NCI-H2081 treated with DMSO at 0.1 percent for 48 hours (cell line): ENCODE results near the gene CCDC141.

Source experiments
- DNase-seq: peaks from one replicate; lab custom pipeline; 2025; lab: John Stamatoyannopoulos, UW

The CCDC141 gene

DNA sequence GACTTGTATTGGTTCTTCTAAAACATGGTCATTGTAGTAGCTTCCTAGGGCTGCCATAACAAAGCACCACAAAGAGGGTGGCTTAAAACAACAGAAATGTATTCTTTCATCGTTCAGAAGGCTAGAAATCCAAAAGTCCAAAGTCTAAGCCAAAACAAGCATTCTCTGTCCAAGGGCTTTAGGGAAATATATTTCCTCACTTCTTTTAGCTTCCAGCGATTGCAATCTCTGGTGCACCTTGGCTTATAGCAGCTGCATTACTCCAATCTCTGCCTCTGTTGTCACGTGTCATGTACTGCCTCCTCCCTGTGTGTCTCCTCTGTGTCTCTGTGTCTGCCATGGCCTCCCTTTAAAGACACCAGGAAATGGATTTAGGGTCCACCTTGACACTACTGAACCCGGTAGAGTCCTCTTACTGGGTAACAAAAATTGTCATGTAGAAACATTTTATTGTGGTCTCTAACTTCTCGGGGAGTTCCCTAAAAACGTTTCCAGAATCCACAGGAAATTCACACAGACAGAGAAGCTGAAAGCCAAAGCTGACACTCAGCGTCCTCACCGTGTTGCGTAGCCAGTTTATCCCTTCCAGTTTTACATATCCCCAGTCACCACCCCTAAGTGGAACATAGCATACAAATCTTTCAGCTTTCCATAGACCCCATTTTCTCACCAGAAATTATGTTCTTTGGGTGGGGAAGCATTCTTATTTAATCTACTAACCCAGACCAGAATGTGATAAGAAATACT lies 222.0 kb downstream of the CCDC141 start:
- no peak for DNase-seq

GRCh38 chr2:178827111-178827510 lies 222.8 kb downstream of the CCDC141 start:
- DNase-seq, result no peak

DNA sequence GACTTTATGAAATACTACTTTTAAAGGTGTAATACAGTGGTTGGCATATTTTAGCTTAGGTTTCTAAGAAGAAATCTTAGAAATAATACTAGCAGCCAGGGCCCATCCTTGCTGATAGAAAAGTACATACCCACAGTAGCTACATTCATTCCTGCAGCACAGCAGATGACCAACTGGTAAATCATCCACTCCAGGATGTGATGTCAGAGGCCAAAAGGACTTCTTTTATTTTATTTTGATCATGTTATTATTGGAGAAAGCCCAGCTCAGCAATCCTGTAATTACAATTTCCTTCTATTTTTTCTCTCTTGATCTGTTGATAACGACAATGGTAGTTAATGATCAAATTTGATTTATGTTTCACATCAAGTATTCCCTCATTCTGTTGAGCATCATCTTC lies 224.8 kb downstream of the CCDC141 start:
- no peak for DNase-seq

- DNase-seq, result no peak
Measured at GRCh38 chr2:178824181-178824580, 225.8 kb downstream of the CCDC141 start.

DNA sequence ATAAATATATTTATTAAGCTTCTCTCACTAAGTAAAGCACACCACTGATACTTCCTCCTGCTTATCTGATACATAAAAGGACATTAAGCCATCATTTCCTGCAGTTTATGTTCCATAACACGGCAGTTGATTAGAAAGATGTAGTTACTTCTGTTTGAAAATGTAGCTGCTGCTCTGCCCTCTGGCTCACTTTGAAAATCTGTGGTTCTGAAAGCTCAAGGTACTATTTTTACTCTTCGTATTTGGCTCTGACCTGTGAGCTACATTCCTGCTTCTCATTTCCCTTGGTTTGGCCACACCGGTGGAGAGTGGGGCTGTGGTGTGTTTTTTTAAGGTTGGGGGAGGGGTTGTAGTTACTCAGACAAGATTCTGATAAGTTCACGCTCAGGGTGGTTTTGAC lies 229.9 kb downstream of the CCDC141 start:
- no peak for DNase-seq

- DNase-seq, result no peak
Measured at GRCh38 chr2:178819147-178819875, 230.6 kb downstream of the CCDC141 start.

DNA sequence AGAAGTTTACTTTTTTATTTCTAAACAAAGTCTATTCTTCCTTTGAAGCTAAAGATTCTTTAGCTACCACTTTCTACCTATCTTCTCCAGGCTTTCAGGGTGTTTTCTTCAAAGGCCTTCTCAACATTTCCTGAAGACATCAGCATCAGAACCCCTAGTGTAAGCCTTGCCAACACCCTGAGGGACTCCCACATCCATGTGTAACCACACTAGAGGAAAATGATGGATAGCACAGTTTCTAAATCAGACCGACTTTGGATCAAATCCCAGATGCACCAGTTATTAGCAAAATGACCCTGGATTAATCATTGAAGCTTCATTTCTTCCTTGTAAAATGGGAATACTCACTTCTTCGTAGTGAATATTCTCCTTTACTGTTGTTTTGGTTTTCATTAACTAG lies 238.0 kb downstream of the CCDC141 start:
- no peak for DNase-seq

- no peak for DNase-seq
Measured at GRCh38 chr2:178811045-178811444, 238.9 kb downstream of the CCDC141 start.

DNA sequence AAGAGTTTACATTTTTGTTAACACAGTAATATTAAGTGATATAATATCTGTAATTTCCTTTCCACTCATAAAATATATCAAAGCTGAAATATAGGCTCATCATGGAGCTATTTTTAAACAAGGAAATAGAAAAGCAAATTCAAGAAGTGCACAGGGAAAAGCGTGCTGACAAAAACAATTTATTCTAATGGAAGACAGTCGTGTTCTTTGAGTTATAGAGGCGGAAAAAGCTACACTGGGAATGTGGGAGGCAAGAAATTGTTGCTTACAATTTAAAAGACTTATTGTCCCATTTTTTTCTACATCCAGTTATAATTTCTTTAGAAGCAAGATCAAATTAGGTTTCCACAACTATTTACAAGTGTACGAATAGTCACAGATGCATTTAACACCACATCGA lies 239.5 kb downstream of the CCDC141 start:
- no peak for DNase-seq

DNA sequence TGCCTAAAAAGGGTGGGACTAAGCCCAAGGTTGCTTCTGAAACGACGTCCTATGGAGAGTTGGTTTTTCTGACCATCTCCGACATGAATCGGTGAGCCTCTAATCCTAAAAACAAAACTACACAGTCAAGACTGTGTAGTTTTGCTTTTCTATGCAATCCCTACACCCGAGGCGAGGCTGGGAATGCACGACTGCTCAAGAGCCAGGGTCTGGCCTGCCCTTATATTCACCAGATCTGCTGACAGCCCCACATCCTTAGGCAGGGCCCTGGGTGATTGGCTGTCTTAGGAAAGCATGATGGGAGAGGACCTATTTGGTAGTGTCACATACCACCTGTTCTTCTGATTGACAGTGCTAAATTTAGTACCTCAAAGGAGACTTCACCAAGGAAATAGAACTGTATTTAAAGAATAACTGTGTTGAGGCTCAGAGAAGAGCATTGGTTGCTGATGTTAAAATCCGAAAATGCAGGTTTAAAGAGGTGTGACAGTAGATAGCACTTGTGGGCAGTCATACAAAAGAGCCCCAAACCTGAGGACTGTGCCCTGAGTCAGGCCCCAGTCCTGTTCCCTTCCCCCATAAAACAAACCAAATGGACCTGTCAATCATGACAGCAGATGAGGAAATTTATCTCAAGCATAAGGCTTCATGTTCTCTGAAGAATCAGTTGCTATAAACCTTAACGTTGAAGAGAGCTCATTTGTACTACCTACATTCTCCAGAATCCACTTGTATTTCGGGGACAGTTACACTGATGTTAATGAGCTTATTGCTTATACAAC lies 242.5 kb downstream of the CCDC141 start, which contains the start of gene TTN:
TTN (minus strand) TSS at position 197 of the 782 bp plus-strand sequence. CDS start 2,781 bp downstream, outside the sequence.
- DNase-seq, result no peak

DNA sequence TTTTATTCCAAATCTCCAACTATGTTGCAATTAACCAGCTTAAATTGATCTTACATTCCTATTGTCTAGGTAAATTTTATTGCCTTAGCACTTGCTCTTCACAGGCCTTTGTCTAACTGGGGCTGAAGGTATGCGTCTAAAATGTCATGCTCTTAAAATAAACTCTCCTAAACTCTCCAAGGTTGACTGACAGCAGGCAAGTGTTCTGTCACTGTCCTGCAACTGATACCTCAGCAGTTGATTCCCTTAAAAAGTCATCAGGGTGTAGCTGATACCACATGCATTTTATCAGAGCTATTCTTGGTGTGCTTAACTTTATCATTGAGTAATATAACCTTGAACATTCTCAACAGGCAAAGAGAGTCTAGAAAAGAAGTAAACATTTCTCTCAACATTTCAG lies 243.4 kb downstream of the CCDC141 start:
- DNase-seq, result no peak

DNA sequence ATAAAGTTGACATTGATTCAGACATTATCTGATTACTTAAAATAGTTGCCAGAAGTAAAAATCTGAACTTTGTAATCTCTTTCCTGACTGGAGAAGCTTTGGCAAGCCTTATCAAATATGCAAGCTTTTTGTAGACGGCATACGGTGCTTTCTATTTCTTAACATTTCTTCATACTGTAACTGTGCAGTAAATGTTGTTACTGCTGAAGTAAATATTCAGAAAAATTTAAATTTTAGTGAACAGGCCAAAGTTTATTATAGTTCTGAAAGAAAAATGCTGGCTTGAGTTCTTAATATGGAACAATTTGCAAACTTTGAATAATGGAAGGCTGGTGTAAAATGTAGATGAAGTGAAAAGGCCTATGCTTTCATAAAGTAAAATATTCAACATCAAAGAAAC lies 244.5 kb downstream of the CCDC141 start:
- DNase-seq, result no peak

DNA sequence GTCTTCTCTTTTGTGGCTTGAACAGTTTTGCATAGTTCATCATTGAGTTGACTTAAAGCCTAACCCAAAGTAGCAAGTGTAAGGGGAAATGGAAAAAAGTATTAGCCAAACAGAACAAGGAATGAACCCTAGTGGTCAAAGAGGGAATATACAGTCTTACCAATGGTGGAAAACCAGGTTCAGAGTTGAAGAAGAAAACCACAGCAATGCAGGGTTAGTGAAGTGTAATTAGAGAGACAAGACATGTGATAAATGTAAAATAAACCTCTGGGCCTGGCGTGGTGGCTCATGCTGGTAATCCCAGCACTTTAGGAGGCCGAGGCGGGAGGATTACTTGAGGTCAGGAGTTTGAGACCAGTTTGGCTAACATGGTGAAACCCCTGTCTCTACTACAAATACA lies 245.1 kb downstream of the CCDC141 start:
- no peak for DNase-seq

DNA sequence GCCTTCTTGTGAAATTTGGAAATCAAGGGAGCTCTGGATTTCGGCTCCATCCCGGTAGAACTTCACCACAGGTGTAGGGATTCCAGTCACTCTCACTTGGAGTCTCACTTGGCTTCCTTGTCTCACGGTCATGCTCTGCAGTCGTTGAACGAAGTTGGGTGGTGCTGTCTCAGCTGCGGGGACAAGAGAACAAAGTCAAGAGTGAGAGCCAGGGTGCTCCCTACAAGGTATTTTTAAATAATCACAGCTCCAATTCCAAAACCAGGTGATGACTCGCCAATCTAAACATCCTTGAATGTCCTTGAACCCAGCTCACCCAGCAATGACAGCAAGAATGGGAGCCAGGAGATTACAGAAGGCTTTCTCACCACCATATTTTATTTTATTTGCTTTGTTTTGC lies 249.4 kb downstream of the CCDC141 start:
- DNase-seq, result no peak

DNA sequence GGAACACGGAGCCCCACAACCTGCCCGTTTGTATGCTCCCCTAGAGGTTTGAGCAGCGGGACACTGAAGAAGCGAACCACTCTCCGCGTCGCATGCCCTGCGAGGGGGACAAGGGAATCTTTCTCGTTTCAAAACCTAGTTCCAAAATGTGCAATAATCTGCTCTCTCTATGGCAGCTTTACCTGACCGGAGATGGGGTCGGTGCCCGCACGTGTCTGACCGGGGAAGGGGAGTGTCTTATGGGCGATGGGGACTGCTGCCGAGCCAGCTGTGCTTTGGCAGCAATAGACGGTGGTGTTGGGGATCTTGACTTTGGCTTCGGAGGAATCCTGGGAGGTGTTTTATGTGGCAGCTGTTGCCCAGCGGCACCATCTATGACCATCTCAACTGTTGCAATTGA lies 250.6 kb downstream of the CCDC141 start:
- no peak for DNase-seq

GRCh38 chr2:178796079-178796677 lies 253.8 kb downstream of the CCDC141 start:
- DNase-seq, result no peak

DNA sequence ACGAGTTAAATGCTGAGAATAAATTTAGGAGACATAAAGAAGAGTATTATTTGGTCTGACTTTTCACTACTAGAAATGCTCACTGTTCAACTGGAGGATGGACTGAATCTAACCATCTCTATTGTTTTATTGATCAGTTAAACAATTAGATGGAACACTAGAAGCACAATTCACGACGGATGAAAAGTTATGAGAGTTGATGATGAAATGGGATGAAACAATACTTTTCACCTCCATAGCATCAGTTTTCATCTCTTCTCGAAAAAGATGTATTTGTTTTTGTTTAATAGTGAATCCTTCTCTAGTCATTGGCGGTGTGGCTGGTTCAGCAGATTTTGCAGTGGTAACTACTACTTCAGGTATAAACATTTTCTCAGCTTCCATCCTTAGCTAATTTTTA lies 262.0 kb downstream of the CCDC141 start:
- DNase-seq, result no peak

GRCh38 chr2:178787155-178787554 lies 262.8 kb downstream of the CCDC141 start:
- no peak for DNase-seq

GRCh38 chr2:178783889-178784288 lies 266.0 kb downstream of the CCDC141 start:
- no peak for DNase-seq

DNA sequence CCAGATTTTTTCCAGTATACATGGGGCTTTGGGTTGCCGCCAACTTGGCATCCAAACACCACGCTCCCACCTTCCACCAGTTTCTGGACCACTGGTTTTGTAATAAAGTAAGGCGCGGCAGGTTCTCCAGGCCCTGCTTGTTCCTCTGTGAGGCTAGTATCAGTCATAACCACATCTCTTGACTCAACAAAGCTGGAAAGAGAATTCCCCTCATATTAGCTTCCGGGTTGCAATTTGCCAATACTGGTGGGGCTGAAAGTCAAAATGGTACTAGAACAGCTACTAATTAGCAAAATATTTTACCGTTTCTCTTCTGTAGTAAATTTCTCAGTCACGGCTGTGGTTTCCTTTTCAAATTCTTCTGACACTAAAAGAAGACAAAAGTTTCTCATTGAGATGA lies 267.7 kb downstream of the CCDC141 start:
- DNase-seq, result no peak
